Urinary bladder (tissue), 4 donors: Measurements from ENCODE around the gene TRIB2. TPM values are rescaled to one million over a fixed set of nuclear protein-coding genes. Genes with fewer than 3 reads are reported as not detected.
"Not testable (repeated sequence)": the region's sequence is repeated elsewhere in the genome, so short reads cannot be mapped to it uniquely, and the experiment has no call there.

ENCODE experiments used
- DNase-seq: peaks from one replicate; pipeline ENCODE4 v3.0.0-alpha.2; 2015; ENCODE audit errors: extremely low spot score
- H3K27ac ChIP-seq: one replicate; pipeline ENCODE4 v1.5.1; 2013; ENCODE audit warnings: low read depth, mild to moderate bottlenecking, moderate library complexity
- H3K36me3 ChIP-seq: one replicate; pipeline ENCODE4 v1.6.1; 2013; ENCODE audit warnings: mild to moderate bottlenecking, moderate library complexity; ENCODE audit not compliant: insufficient read depth
- H3K4me1 ChIP-seq: one replicate; pipeline ENCODE4 v1.6.1; 2013; ENCODE audit warnings: mild to moderate bottlenecking, moderate library complexity; ENCODE audit not compliant: insufficient read depth
- H3K4me3 ChIP-seq: one replicate; pipeline ENCODE4 v1.5.1; 2013; ENCODE audit warnings: low read depth, low read length
- WGBS: extraction: QIAGEN DNeasy Blood & Tissue Kit; methylation state at CpG from one replicate; pipeline ENCODE4 v1.1.7; 2013; 5-methylcytosine and 5-hydroxymethylcytosine counted together
- polyA plus RNA-seq: library from polyadenylated mRNA; stranded (reverse); fragments of 200-250 nt; gene quantifications from one replicate; pipeline ENCODE4 v1.2.3, GENCODE V29; 2013
- total RNA-seq: library from RNA; depleted of rRNA; stranded (reverse); fragments of >200 nt; gene quantifications from one replicate; pipeline ENCODE4 v1.2.3, GENCODE V29; 2014
- donor health status: healthy with polysubstance abuse.
- donor health status: healthy.

TRIB2 gene
- total RNA-seq (51.3 TPM), polyA plus RNA-seq (27.5 TPM)

DNA sequence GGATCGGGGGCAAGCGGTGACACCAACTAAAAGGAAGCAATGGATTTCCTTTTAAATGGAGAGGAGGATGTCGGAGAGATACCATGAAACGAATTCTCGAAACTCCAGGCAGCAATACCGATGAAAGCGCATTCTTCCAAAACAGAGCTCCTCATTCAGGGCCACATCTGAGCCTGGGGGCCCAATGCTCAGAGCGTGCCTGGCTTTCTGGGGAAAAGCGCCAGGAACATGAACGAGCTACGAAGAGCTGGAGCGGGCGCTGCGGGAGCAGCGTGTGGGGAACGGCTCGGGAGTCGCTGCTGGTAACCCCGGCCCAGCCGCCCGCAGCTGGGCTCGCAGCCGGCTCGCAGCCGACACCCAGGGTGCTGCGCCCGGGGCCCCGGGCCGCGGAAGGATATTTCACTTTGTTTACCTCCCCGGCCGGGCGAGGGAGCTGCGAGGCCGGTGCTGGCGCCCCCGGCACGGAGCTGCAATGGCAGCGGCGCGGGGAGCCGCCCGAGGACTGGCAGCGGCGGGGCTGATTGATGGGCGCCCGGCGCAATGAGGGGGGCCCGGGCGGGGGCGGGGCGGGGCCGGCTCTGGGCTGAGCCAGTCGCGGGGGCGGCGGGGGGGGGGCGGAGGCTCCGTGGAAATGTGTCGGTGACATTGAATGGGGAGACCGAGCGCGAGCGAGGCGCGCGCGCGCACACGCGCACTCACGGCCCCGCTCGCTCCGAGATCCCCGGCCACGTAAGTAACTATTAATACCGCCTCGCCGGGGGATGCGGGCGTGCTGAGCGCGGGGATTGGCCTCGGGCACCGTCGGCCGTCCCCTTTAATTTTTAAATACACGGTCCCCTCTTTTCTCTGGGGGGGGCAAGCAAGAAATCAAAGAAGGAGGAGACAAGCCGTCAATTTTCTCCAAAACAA lies at the start of gene TRIB2:
Gene TRIB2, plus strand, starts transcription at position 655 of the 909 bp plus-strand sequence. CDS start 1,372 bp downstream, outside the sequence.
- peak within 1 kb of the TSS; percentile 74 for H3K27ac ChIP-seq
- H3K4me1 ChIP-seq = peaks cover 1% of the 10 kb centered on the region
- H3K36me3 ChIP-seq = no peaks in the 10 kb centered on the region
- WGBS = under 1% methylated on average over 87 of the region's 90 CpGs
- peak; percentile 67 for DNase-seq
- H3K4me3 ChIP-seq = peak within 1 kb of the TSS; percentile 78

DNA sequence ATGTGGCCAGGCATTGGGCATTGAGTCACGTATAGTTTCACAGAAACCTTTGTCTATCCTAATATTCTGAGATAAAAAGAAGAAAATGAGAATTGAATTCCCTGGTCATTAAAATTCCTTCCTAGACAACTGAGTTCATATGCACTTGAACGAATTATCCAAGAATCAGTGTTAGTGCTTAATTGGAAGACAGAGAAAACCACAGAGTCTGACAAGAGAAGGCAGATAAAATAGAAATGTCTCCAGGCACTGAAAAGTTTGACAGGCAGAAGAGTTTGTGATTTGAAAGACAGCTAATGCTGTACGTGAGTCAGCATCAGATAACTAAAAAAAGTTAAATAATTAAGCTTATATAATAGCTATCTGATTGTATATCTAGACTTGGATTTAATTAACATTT lies 47.7 kb upstream of the TRIB2 start:
- 79% methylated on average over 3 of the region's 3 CpGs for WGBS

DNA sequence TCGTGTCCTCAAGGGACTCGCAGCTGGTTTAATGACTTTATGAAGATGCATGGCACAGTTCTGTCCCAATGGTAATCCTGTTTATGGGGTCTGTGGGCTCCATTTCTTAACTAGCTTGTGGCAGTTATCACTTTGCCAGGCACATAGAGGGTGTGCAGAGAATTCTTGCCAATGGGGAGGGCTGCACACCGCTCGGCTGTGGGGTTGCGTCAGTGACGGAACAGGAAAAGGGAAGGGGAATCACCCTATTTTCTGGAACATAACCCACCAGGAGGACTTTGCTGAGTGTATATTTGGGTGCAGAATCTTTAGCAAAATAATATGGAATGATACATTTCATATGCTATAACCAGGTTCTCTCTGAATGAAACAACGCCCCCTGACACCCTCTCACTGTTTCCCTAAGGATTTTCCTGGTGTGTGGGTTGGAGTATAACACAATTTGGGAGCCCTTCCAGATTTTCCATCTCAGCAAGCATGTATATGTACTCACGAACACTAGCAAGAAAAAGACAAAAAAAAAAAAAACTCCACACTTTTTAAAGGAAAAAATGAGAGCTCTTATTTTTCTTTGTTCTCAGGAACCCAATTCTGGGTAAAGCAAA lies 43.9 kb upstream of the TRIB2 start:
- Histone ChIP-seq H3K4me3 (no peak overlapping the region), H3K27ac (no peak overlapping the region)
- WGBS = 77% methylated on average over 8 of the region's 8 CpGs

More for the DNA sequence above, 47.7 kb upstream of the TRIB2 start:
- Histone ChIP-seq H3K4me3 (no peak overlapping the region), H3K4me1 (no peaks in the 10 kb centered on the region), H3K27ac (no peak overlapping the region), H3K36me3 (no peaks in the 10 kb centered on the region)
- DNase-seq = no peak

DNA sequence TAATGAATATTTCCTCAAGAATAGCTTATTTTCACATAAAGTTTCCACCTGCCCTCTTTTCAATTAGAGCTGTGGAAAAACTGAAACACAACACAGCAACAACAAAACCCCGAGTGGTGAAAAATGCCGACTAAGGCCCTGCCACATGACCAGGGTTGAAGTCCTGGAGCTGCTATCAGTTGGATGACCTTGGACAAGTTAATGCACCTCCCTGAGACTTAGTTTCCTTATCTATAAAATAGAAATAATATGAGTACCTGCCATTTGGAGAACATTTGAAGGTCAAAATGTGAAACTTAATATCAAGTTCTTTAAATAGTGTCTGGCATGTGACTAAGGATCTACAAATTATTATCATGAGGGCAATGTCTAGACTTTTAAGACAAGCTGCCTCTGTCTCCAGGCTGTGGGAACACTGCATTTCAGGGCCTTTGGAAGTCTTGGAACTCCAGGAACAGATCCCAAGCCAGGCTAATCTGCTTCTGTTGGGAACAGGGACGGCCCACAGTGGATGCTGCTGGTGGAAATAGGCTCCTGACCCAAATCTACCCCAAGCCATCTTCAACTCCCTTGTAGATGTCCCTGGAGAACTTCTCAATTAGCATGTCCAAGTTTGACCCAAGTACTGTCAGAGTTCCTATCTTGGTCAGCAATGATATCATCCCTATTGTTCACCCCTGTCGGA lies 42.0 kb upstream of the TRIB2 start:
- DNase-seq = no peak
- WGBS = 93% methylated on average over 4 of the region's 4 CpGs
- H3K4me1 ChIP-seq = no peaks in the 10 kb centered on the region
- H3K4me3 ChIP-seq = no peak overlapping the region
- no peak overlapping the region for H3K27ac ChIP-seq
- no peaks in the 10 kb centered on the region for H3K36me3 ChIP-seq

More for the DNA sequence above, 43.9 kb upstream of the TRIB2 start:
- H3K4me1 ChIP-seq = no peaks in the 10 kb centered on the region
- no peak for DNase-seq
- H3K36me3 ChIP-seq = no peaks in the 10 kb centered on the region

DNA sequence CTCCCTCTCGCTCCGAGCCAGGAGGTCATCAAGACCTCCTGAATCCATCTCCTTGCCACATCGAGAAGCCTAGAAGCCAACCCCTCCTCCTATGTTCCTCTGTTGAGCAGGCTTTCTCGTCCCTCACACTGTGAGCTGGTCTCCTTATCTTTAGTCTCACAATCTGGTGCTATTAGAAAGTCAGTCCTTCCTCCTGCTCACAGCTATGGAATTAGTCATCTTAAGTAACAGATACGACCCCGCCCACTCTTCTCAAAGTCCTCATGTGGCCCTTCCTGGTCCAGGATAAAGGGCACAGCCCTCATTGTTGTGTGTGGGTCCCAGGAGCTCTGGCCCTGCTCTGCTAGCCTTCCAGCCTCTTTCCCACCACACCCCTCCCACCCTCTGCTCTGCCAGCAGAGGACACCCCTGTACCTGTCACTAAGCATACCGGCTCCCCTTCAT lies 41.4 kb upstream of the TRIB2 start:
- Histone ChIP-seq H3K4me3 (no peak overlapping the region), H3K36me3 (no peaks in the 10 kb centered on the region), H3K4me1 (no peaks in the 10 kb centered on the region), H3K27ac (no peak overlapping the region)
- DNase-seq = no peak
- 85% methylated on average over 7 of the region's 7 CpGs for WGBS

DNA sequence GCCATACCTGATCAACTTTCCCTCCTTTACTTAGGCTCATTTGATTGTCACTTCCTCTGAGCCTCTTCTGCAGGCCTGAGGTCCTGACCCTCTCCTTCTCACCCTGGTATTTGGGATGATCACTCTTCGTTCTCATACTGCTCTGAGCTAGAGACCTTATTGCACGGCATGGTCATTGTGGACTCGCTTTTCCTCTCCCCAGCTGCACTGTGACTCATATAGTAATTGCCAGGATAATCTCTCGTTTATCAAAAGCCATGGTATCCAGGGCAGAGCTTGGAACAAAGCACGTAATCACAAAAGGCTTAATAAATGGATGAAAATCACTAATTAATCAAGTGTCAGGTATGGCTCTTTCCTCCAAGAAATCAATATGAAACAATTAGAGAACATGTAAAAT lies 40.9 kb upstream of the TRIB2 start:
- Histone ChIP-seq H3K27ac (no peak overlapping the region), H3K4me3 (no peak overlapping the region), H3K4me1 (no peaks in the 10 kb centered on the region), H3K36me3 (no peaks in the 10 kb centered on the region)
- no peak for DNase-seq
- 92% methylated on average over 5 of the region's 5 CpGs for WGBS

DNA sequence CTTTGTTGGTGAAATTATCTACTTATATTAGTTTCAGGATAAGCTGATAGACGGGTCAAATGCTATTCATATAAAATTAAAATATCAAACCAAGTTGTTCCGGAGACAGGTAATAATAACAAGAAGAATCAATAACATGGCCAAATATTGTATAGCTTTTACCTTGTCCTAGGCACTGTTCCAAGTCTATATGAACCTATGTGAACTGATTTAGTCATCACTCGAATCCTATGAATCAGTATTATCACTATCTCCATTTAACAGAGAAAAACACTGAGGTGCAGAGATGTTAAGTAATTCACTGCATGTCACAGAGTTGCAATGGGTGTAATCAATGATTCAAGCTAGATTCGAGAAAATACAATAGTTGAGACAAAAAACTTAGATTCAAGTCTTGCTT lies 40.0 kb upstream of the TRIB2 start:
- Histone ChIP-seq H3K27ac (no peak overlapping the region), H3K36me3 (no peaks in the 10 kb centered on the region), H3K4me3 (no peak overlapping the region), H3K4me1 (no peaks in the 10 kb centered on the region)
- WGBS = 95% methylated on average over 4 of the region's 4 CpGs
- no peak for DNase-seq

DNA sequence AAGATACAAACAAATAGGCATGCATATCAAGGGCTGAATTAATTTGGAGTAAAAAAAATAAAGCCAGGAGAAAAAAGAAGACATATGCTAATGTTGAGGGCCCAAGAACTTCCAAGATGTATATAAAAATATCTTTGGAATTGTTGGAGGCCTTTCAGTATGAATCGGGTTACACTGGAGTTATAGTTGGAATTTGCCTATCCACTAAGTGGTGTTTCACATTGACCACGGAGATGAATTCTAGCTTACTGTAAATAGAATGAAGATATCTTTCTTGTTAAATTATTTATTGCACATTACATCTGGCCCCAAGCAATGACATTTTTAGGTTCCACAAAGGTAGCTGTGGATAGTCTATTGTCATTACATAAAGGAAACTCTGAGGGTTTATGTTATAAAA lies 38.5 kb upstream of the TRIB2 start:
- 62% methylated on average over 2 of the region's 2 CpGs for WGBS
- Histone ChIP-seq H3K27ac (no peak overlapping the region), H3K4me1 (no peaks in the 10 kb centered on the region), H3K4me3 (no peak overlapping the region), H3K36me3 (no peaks in the 10 kb centered on the region)
- no peak for DNase-seq

DNA sequence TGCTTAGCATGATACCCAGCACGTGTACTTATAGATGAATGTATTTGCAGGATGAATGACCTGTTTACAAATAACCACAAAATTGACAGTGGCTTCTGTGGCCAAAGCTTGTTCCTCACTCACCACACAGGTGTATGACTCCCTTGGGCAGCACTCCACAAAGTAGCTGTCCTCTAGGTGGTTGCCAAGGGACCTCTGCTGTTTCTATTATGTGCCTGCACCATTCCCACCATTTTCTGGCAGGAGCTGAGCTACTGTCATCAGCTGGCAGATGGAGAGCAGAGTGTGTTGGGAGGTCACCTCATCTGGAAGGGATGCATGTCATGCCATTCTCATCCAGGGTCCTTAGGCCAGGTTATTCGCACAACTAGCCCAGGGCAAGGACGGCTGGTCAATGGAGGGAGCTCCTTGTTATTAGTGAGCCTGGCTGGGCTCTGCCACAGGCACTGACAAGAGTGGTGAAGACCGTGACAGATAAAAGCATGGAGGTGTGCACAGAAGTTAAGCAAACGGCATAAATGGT lies 37.1 kb upstream of the TRIB2 start:
- DNase-seq = no peak
- no peak overlapping the region for H3K4me3 ChIP-seq
- WGBS = 93% methylated on average over 5 of the region's 5 CpGs
- no peaks in the 10 kb centered on the region for H3K36me3 ChIP-seq
- H3K4me1 ChIP-seq = no peaks in the 10 kb centered on the region
- H3K27ac ChIP-seq = no peak overlapping the region

DNA sequence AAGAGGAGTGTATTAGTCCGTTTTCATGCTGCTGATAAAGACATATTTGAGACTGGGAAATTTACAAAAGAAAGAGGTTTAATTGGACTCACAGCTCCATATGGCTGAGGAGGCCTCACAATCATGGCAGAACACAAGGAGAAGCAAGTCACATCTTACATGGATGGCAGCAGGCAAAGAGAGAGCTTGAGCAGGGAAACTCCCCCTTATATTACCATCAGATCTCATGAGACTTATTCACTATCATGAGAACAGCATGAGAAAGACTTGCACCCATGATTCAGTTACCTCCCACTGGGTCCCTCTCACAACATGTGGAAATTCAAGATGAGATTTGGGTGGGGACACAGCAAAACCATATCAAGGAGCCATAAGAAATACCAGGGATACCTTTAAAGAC lies 36.6 kb upstream of the TRIB2 start:
- H3K4me3 ChIP-seq, H3K27ac ChIP-seq, DNase-seq, H3K4me1 ChIP-seq, H3K36me3 ChIP-seq: not testable (repeated sequence)
- 82% methylated on average over 1 of the region's 1 CpG for WGBS

DNA sequence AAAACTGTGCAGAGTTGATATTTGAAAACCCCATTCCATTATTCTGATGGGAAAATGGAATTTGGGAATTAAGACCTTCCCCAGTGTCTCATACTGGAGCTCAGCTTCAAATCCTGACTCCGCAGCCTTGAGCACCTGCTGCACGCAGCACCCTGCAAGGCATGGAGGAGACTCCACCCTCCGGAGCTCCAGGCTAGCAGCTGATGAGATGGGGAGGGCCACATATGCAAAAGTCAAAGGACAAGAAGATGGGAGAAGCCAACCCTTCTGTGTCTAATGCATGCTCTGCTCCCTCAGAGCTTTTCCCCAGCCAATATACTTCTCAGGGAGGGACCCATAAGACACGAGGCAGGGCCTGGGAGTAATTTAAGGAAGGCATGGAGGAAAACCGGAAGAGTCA lies 34.7 kb upstream of the TRIB2 start:
- Histone ChIP-seq H3K36me3 (no peaks in the 10 kb centered on the region), H3K4me3 (no peak overlapping the region), H3K27ac (no peak overlapping the region), H3K4me1 (no peaks in the 10 kb centered on the region)
- no peak for DNase-seq
- 91% methylated on average over 5 of the region's 5 CpGs for WGBS

DNA sequence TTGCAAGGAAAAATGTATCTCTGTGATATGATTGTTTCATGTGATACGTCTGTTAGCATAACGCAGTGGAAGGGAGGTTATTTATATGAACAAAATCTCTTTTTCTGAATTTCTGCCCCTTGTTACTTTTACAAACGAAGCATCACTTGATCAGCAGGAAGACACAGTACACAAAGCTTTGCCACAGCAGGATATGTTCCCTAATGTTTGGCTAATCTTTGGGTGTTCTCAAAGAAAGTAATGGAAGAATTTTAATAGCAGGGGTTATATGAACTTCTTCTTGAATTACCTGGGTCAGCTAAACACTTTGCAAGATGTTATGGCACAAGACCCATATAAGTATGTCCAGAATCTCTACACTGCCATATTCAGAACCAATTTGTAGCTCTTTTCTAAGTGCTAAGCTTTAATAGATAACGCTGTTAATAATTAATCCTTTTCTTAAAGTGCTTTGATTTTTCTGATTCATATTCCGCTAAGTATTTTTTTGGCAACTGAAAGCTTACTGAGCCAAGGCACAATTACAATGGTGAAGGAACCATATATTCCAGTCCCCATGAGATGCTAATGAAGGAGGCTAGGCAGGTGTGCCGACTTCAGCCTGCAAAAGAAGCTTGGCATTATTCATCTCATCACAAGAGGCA lies 33.2 kb upstream of the TRIB2 start:
- H3K27ac ChIP-seq = no peak overlapping the region
- WGBS = 88% methylated on average over 6 of the region's 6 CpGs

DNA sequence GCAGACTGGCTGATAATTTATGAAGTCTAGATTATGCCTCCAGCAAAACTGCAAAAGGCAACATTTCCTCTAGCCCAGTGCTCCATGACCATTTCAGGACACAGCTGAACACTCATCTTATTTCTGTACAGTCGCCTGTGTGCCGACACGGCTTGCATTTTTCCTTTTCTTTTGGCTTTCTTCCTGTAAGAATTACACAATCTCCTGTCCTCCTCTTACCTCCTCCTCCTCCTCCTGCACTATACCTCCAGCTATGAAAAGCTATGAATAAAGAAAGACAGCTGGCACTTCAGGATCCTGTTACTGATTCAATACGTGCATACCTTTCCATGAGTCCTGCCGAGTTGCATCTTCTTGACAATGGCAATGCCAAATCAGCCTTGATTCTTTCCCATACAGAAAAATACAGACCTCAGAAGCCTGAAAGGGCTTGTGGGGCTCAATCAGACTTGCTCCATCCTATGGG lies 32.2 kb upstream of the TRIB2 start:
- H3K4me3 ChIP-seq = no peak overlapping the region
- no peak for DNase-seq
- 12% methylated on average over 5 of the region's 5 CpGs for WGBS
- H3K4me1 ChIP-seq = no peaks in the 10 kb centered on the region
- no peaks in the 10 kb centered on the region for H3K36me3 ChIP-seq
- no peak overlapping the region for H3K27ac ChIP-seq

More for the DNA sequence above, 33.2 kb upstream of the TRIB2 start:
- H3K4me1 ChIP-seq = no peaks in the 10 kb centered on the region
- no peak overlapping the region for H3K4me3 ChIP-seq
- DNase-seq = no peak
- H3K36me3 ChIP-seq = no peaks in the 10 kb centered on the region
